NCI-H187 (cell line): ENCODE data around the gene NOL6.
"Not testable (repeated sequence)": the region's sequence is repeated elsewhere in the genome, so short reads cannot be mapped to it uniquely, and the experiment has no call there.

ENCODE experiments used
- DNase-seq, 2 experiments: peaks; one replicate each; lab custom pipeline; 2025; lab: John Stamatoyannopoulos, UW

NOL6 gene

DNA sequence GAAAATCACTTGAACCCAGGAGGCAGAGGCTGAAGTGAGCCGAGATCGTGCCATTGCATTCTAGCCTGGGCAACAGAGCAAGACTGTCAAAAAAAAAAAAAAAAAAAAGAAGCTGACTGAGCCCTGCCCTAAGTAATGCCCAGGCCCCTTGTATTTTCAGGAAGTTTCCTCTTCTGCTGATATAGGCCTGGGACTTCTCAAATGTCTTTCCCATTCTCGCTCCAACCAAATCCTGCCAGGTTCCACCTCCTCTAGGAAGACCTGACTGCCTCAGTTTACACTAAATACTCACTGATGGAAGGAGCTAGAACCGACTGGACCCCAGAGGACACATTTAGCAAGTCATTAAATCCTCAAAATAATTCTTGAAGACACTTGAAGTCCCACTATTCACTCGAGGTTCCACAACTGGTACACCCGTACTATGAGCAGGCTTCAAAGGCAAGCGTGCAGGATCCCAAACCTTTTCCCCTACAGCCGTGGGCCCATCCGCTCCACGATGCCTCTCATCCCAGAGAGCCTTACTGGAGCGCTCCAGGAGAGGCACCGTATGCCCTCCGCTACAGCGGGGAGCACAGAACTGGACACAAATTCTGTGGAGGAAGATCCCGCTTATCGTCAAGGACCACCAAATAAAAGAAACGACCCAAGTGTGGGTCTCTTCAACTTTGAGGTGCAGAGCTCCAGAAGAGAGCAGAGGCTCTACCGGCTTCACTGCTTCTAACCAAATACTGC is 676 bp downstream of the NOL6 start:
- DNase-seq = no peak

DNA sequence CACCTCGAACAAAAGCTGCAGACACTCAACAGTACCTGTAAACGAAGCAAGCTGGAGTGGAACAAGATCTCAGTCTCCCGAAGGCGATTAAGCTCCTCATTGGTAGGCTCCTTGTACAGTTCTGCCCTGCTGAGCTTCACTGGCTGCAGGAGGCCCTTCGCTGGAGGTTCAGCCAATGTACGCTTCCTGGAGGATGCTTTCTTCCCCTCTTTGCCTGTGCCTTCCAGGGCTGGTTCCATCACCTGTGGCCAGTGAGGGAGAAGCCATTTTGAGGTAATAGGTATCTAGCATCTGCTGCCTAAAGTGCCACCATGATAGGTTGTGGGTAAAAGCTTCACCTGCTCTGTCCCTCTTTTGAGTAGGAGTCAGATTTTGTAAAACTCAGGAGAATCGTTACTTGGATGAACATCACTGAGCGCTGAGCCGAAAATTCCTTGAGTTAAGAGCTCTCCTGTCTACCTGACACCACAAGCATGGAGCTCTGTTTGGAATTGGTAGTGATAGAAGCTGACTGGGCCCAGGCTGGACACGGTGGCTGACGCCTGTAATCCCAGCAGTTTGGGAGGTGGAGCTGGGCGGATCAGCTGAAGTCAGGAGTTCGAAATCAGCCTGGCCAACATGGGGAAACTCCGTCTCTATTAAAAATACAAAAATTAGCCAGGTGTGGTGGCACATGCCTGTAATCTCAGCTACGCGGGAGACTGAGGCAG is 1.4 kb downstream of the NOL6 start:
- no peak for DNase-seq

DNA sequence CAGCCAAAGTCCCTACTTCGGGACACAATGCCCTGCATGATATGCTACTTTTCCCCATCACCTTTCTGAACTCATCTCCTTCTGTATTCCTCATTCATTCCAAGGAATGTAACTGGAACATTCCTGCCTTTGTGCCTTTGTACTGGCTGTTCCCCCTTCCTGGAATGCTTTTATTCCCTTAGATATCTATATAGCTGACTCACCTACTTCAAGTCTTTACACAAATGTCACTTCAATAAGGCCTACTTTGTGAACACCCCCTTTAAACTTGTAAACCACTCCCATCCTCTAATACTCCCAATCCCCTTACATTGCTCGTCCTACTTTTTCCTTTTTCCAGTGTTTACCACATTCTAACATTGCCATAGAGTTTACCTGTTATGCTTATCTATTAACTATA is 2.4 kb downstream of the NOL6 start:
- no peak for DNase-seq

DNA sequence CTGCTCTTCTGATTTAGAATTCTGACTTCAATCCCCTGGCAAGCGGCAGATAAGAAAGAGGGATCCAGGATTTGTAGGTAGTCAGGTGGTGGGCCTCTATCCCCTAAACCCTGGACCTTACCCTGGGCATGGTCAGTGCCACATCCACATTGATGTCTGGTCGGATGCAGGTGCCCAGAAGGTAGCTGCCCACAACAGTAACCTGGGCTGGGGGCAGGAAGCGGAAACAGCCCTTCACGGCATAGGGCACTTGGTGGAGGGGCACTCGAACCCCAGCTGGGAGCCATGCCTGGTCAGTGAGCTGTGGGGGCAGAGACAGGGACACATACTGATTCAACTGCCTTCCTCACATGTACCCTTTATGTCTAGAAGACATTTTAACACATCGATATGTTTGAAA is 3.8 kb downstream of the NOL6 start:
- DNase-seq = no peak

DNA sequence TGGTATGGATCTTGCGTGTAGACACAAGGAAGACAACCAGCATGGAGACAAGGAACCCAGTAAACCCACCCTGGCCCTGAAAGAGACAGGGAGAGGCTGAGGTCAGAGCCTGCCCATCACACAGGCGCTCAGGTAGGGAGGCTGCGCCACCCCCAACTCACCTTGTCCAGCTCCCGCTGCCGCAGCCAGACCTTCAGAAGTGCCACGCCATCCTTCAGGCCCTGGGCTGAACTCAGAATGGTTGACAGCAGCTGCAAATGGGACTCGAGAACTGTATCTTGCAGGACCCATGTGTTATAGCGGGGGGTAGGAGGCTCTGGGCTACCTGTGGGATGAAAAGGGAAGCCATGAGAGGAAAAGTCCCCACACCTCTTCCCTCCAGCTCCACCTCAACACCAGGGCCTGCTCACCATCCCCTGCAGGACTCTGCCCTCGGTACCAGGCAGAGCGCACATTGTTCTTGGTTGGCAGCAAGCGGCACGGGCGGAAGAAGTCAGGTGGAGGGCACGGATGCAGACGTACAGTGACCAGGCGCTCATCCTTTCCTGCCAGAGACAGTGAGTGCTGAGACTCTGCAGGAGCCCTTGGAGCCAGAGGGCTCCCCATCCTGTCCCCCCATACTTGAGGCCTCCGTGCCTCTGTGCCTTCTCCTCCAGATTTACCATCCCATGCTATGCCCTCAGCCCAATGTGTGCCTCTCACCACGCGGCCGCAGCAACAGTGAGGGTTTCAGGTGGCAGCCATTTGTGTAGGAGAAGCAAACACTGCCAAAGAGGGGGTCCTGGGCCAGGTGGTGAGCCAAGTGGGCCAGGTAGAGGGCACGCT is 4.7 kb downstream of the NOL6 start:
- DNase-seq = no peak

DNA sequence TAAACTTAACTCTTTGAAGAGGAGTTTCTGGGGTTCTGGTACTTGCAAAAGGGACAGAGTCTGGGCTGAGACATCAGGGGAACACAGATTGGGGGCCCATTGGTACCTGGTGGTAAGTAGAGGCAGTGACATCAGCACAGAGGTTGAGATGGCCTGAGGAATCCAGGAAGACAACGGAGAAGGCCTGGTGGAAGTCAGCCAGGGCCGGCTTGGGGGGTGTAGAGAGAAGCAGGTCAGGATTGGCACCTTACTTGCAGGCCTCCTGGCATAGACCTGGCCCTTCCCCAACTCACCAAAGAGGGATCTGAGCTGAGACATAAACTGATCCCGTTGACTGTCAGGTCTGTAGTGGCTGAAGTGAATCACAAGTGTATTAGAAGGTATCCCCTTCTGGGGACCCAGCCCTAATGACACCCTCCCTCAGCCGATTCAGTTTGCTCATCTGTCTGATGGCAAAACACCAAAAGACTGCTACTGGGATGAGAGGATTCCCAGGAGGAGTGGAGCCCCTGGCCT is 5.5 kb downstream of the NOL6 start:
- DNase-seq = no peak

DNA sequence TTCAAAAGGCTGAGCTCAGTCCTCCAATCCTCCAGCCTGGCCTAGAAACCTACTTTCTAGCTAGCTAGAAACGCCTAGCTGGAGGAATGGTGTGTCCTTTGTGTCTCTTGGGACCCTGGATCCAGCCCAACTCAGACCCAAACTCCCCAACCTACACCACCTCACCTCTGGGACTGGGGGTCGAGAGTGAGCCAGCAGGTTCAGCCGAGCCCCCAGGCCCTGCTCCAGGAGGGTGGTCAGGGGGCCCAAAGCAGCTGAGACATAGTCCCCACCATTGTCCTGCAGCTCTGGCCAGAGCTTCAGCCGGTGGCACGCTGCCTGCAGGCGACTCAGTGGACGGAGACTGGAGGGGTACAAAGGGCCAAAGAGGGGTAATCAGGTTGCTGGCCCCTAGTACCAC is 6.2 kb downstream of the NOL6 start:
- no peak for DNase-seq

DNA sequence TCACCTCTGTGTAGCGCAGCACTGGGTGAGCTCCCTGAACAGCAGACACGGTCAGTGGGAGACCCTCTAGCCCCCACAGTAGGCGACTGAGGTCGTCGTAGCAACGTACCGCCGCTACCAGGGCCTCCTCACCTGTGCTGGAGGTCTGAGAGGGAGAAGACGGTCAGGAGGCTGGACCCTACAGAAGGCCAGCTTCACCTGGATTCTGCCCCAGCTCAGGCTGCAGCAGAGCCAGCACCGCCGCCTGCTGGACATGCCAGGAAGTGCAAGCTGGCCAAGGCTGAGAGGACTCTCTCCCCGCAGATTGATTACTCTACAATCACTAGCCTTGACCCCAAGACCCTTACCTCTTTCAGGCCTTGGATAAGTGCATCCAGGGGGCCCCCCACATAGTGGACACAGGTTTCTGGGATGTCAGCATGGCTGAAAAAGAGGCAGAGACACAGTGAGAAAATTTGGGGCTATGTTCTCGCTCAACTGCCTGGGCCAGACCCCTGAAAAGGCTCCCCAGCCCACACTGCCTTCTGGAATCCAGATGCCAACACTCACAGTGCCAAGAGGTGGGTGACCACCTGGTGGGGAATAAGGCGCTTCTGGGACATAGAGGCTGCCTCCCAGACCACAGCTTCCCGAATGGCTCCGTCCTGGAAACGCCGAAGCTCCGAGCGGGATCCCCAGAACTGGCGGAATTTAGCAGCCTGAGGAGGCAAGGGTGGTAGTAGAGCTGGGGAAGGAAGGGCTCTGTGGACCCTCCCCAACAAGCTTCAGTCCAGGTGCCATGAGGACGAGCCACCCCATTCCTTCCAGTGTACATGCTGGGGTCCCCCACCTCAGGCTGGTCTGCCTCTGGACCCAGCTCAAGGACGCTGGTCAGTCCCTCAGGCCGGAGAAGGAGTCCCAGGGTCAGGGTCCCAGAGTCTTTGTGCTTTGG is 6.9 kb downstream of the NOL6 start:
- DNase-seq = no peak

DNA sequence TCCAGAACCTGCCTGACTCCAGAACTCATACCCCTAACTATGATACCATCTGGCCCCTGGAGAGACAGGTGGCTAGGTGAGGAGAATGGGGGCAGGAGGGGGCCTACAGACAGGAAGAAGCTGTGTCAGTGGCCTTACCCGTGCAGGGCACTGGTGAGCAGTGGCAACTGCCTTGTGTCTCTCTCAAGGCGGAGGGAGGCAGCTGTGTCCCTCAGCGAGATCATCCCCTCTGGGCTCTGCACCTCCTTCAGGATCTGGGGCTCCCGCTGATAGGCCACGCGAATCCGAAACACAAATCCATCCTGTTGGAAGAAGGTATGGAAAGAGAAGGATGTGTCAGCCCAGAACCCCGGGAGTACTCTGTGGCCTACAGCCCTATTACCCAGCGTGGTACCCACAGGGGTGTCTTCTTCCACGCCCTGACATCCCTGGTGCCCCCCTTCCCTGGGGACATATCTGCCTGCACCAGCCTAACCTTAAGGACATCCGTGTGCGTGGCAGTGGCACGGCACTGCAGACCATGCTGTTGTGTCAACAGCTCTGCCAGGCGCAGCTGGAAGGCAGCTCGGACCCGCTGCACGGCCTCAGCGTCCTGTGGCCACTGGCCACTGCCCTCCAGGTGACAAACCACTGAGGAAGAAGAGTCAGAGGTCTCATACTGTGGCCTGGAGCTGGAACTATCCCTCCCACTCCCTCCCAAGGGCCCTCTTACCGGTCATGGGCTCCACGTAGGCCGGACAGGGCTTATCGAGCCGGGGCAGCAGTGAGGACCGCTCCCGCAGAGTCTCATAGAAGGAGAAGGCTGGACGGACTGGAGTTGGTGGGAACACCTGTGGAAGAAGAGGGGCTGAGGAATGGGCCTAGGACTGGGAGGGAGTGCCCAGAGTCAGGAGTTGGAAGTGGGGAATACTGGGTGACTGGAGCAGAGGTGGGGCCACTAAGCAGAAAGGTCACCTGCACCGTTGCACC is 7.8 kb downstream of the NOL6 start:
- no peak for DNase-seq

DNA sequence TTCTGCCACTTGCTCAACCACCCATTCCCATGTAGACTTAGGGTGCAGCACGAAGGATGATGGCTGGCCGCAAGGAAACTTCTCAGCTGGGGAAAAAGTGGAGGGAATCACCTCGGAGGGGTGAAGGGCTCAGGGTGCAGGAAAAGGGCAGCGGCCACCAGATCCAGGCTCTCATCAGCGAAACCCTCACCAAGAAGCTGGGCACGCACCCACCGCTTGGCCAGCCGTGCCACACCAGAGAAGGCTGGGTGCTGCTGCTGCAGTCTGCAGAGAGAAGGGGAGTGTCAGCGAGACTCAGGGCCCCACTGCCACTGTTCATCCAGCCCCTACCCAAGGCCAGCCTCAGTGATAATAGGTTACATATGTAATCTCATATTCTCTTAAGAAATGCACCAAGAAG is 8.6 kb downstream of the NOL6 start:
- no peak for DNase-seq

DNA sequence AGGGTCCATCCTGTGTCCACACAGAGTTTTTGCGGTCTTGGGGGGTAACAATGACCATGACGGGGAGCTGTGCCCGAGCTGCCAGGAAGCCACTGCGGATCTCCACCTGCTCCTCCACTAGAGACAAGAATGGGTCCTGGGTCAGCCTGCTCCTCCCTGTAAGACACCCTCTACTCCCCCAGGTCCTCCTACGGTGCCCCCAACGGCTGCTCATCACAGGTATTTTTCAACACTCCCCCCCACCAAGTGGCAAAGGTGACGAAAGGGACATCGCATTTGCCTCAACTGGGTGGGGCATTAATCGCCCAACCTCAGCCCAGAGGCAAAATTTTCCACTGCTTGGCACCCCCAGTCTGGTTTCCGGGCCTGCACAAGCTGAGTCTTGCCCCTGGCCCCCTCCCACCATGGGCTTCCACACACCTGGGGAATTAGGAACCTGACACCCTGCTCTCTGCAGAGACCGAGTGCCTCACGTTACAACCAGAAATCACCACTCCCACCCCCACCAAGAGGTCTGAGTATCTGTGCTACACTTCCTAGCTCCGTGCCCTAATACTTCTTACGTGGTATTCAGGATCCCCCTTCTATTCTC is 9.6 kb downstream of the NOL6 start:
- DNase-seq = no peak

DNA sequence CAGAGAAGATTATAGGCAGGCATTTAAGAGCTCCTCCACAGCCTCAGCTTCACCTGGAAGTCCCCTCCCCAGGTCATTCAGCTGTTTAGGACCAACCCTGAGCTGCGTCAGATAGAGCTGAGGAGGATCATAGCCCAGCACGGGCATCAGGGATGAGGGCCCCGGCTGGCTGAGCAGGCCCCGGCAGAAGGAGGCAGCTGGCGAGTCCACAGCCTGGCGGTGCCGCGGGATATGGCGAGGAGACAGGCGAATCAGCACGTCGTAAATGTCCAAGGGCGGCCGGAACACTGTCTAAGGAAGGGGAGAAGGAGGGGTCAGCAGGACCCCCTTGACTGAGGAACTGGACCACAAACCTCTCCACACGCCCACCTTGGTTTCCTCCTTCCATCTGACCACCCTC is 10.6 kb downstream of the NOL6 start:
- DNase-seq = no peak

DNA sequence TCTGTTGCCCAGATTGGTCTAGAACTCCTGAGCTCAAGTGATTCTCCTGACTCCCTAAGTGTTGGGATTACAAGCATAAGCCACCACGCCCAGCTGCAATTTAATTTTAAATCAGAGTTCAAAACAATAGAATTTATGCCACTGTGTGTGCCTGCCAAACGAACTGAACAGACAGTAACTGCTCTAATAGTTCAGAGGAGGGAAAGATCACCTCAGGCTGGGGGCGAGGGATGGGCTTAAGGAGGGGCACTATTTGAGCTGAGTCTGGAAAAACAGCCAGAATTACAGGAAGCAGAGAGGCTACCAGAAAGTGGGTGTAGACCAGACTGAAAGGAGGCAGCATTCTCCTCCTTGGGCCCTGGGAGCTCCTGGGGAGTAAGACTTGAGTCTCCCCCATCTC is 12.2 kb downstream of the NOL6 start:
- DNase-seq = no peak

DNA sequence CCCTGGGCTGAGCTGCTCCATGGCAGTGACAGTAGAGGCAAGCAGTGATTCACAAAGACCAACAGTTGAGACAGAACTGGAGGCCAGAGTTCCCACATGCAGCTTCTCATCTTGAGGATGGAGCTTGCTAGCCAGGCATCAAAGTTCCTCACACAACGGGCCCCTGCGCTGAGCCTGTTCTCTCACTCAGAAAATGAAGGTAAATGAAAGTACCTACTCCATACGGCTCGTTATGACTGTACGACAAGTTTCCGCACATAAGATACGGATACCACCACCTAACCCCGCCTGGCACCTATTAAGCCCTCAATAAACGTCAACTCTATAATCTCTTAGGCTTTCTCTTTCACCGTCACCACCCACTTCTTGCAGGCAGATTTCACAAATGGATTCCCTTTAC is 12.9 kb downstream of the NOL6 start:
- DNase-seq = no peak

DNA sequence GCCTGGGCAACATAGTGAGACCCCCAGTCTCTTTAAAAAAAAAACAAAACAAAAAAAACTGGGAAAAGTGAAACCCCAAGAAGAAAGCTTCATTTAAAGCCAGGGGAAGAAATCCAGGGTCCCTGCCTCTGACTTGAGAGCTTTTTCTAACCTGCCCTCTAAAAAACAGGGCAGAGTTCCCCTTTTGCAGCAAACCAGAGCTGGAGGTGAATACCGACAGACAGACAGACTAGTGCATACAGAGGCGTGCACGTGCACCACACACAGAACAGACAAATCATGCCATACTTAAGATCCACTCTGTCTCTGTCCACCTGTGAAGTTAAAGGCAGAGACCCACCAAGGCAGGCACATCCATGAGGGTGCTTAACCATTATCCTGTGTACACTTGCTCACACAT is 14.6 kb downstream of the NOL6 start:
- DNase-seq = no peak

DNA sequence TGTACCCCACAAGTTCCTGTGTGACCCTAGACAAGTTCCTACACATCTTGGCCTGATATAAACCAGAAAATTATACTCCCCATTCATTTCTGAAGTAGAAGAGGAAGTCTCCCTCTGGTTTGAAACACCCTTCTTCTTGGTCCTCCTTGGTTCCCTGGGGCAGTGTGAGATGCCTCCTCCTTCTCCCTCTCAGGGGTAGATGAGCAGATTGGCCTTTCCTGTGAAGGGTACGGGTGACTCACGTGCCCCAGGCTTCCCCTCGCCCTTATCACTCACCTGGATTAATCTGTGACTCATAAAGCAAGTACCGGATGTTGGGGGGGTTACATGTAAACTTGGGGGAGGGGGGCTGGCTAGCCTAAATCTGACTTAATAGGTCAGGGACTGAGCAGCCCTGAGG is 15.3 kb downstream of the NOL6 start:
- DNase-seq = no peak

DNA sequence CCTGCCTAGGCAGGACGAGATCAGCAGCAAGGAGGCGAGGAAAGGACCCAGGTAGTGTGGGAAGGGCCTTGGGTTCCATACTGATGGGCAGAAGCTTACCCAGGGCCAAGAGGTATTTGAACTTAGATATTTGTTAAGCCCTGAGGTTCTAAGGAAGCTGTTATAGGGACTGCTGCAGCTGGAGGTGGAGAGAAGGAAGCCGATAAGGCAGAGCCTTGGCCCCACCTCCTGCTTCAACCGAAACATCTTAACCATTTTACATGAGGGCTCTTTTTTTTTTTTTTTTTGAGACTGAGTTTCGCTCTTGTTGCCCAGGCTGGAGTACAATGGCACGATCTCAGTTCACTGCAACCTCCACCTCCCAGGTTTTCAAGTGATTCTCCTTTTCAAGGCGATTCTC is 17.8 kb downstream of the NOL6 start:
- no peak for DNase-seq

DNA sequence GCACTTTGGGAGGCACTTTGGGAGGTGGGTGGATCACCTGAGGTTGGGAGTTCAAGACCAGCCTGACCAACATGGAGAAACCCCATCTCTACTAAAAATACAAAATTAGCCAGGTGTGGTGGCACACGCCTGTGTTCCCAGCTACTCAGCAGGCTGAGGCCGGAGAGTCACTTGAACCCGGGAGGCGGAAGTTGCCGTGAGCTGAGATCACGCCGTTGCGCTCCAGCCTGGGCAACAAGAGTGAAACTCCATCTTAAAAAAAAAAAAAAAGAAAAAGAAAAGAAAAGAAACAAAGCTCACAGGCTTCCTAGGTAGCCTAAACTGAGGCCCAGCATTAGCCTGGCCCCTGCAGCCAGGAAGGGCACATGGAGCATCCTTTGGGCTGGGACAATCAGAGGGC is 18.3 kb downstream of the NOL6 start:
- DNase-seq = not testable (repeated sequence)

DNA sequence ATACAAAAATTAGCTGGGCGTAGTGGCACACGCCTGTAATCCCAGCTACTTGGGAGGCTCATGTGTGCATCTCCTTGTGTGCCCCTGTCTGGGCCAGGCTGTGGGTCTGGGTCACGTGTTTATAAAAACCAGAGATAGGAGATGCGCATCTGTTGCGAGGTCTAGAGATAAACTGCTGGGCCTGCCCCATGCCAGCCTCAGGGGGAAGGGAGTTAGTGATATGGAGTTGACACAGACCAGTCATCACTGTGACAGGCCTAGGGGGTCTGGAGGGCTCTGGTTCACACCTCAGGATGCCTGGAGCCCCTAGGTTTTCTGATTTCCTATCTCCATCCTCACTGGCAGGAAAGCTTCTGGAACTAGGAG is 19.1 kb downstream of the NOL6 start:
- DNase-seq = not testable (repeated sequence)

DNA sequence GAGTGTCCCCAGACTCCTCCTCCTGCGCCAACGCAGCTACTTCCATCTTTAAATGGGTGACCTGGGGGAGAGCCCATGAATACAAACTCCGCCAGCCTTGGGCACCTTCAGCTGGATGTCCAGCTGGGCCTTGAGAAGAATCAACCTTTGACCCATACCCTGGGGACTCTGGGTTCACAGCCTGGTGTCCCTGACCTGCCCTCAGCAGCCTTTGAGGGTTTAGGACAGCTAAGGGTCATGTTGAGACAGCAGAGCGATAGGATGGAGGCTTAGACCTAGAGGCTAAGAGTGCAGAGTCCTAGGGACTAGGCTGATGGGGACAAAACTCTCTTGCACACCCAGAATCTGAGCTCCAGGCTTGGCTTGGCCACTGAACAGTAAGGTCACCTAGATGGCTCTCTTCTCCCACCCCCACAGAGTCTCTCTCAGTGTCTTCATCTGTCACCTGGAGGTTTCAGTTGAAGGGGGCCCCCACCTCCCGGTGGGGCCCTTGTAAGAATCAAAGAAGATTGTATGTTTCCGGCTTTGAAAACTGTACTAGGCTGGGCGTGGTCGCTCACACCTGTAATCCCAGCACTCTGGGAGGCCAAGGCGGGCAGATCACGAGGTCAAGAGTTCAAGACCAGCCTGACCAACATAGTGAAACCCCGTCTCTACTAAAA is 19.6 kb downstream of the NOL6 start:
- no peak for DNase-seq
